GM21390 (cell line): ENCODE data around the gene CPOX.
A peak's percentile ranks its signal among the peaks of the same experiment; 100 is the strongest.

Experiments used
- ATAC-seq: cut with Tn5 transposase; IDR thresholded peaks from one replicate; pipeline ENCODE4 v1.9.1; 2021; ENCODE audit not compliant: unreplicated experiment

The CPOX gene

GRCh38 chr3:98541695-98542094, 51.7 kb downstream of the CPOX start:
- ATAC-seq = no peak

- ATAC-seq = peak; percentile 46
Observed at GRCh38 chr3:98540346-98540745, 53.1 kb downstream of the CPOX start.

GRCh38 chr3:98536456-98537017, 56.9 kb downstream of the CPOX start:
- ATAC-seq = peak; percentile 66

DNA sequence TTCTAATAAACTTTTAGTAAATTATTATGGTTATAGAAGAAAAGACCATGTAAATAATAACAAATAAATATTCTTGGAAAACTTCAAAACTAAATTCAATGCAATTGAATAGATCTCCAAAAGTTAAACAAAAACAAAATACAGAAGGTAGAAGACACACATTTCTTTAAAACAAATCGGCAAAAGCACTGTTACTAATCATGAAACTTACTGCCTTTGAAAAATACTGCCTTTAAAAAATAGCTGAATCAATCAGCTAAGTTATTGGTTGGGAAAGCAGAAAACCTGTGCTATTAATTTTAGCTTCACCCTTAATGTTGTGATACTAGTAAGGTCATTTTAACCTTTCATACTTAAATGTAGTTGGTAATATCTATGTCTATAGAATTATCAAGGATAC, 58.7 kb downstream of the CPOX start:
- ATAC-seq = no peak

DNA sequence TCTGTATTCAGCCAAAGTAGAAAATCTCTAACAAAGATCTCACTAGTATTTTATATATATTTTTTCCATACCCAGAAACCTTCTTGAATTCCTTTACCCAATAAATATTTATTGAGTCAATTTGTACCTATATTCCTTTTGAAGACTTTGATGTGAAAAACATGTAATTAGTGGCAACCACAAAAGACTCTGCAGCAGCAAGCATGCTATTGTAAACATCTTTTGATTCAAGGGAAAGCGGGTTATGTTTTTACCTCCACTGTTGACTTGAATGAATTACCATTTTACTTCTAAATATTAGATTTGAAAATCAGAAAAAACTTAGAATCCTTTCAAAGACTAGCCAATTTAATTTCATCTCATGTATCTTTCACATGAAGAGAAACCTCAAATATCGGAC, 59.2 kb downstream of the CPOX start:
- ATAC-seq = no peak

DNA sequence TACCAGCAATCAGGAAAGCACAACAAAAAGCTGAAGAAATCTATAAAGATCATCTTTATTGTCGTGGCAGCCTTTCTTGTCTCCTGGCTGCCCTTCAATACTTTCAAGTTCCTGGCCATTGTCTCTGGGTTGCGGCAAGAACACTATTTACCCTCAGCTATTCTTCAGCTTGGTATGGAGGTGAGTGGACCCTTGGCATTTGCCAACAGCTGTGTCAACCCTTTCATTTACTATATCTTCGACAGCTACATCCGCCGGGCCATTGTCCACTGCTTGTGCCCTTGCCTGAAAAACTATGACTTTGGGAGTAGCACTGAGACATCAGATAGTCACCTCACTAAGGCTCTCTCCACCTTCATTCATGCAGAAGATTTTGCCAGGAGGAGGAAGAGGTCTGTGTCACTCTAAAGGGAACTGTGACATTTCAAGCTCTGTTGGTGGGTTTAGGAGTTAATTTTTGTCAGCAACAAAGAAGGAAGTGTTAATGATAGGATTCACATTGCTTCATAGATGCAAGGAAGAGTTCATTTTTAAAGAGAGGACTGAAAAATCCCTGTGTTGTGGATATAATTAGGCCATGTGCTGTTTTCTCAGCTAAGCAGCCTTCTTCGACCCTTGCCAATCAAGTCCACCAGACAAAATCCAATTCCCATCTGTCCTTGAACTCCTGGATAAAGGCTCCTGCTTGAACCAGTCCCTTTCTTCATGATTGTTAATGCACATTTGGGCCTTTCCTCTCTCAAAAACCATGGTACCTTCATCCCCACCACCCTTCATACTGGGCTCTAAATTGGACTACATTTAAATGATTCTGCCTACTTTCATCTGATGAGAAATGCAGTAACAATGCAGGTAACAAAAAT, 60.5 kb downstream of the CPOX start:
- ATAC-seq = no peak

DNA sequence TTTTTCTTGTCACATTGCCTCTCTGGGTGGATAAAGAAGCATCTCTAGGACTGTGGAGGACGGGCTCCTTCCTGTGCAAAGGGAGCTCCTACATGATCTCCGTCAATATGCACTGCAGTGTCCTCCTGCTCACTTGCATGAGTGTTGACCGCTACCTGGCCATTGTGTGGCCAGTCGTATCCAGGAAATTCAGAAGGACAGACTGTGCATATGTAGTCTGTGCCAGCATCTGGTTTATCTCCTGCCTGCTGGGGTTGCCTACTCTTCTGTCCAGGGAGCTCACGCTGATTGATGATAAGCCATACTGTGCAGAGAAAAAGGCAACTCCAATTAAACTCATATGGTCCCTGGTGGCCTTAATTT, 61.2 kb downstream of the CPOX start:
- no peak for ATAC-seq

DNA sequence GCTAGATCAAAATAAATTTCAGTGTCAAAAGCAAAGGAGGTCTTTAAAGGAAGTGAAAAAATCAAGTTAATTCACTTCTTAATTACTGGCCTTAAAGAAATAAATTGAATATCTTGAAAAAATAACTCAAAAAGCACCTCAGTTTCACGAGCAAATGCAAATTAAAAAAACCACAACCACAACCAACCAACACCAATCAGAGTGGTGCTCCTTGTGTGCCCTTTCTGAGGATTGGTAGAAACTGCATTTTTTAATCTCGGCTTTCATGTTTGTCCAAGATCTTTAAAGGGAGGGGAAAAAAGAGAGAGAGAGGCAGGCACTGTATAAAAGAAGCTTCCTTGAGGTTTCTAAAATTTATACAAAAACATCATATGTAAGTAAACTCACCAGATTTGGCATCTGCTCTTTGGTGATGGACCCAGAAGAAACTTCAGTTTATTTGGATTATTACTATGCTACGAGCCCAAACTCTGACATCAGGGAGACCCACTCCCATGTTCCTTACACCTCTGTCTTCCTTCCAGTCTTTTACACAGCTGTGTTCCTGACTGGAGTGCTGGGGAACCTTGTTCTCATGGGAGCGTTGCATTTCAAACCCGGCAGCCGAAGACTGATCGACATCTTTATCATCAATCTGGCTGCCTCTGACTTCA, 61.7 kb downstream of the CPOX start, which contains the start of gene GPR15:
GPR15 (plus strand) TSS at position 357 of the 653 bp plus-strand sequence; CDS start at position 413, 56 bp downstream.
- ATAC-seq = peak; percentile 30

- ATAC-seq = no peak
Observed at GRCh38 chr3:98530676-98531075, 62.7 kb downstream of the CPOX start.

- ATAC-seq = no peak
Observed at GRCh38 chr3:98529856-98530459, 63.5 kb downstream of the CPOX start.
